HEK293 (cell line): Measurements from ENCODE around the gene IFIH1.

ENCODE experiments used
- CTCF ChIA-PET: fragments of 350-600 bp; formaldehyde crosslinking; extraction: SDS; loops from one replicate; lab custom pipeline; 2021; ENCODE audit warnings: antibody characterized with exemption; lab: Yijun Ruan, JAX
- POLR2A ChIA-PET: fragments of 300-600 bp; formaldehyde crosslinking; extraction: SDS; loops from one replicate; lab custom pipeline; 2020; ENCODE audit warnings: antibody characterized with exemption, inconsistent platforms; lab: Yijun Ruan, JAX
- H3K27ac ChIP-seq: fragments of 200-500 bp; sonication (Bioruptor generic); 2 replicates; pipeline ENCODE4 v1.5.1; 2014; ENCODE audit warnings: low read depth, low read length, control low read depth, inconsistent platforms; ENCODE audit errors: extremely low read depth
- H3K36me3 ChIP-seq, 2 experiments: fragments of 200-500 bp in 1 of 2; sonication (Bioruptor generic) in 1 of 2; 1 replicate in 1 of 2; 2 replicates in 1 of 2; pipeline ENCODE4 v1.5.1; 2014 to 2017; ENCODE audit warnings: inconsistent platforms in 2 of 2, low read length in 2 of 2; ENCODE audit not compliant: control insufficient read depth in 2 of 2, insufficient read depth in 1 of 2
- H3K4me1 ChIP-seq: fragments of 200-500 bp; sonication (Bioruptor generic); 2 replicates; pipeline ENCODE4 v1.5.1; 2014; ENCODE audit warnings: mild to moderate bottlenecking, low read length, inconsistent platforms; ENCODE audit not compliant: control insufficient read depth, insufficient read depth
- H3K4me3 ChIP-seq: 2 replicates; pipeline ENCODE4 v1.5.1; 2011; ENCODE audit warnings: low read depth, mild to moderate bottlenecking, control low read depth, low read length, moderate library complexity
- H3K9me3 ChIP-seq: fragments of 200-500 bp; sonication (Bioruptor generic); 2 replicates; pipeline ENCODE4 v1.5.1; 2014; ENCODE audit warnings: low read depth, low read length, inconsistent platforms; ENCODE audit not compliant: control insufficient read depth, insufficient read depth
- EGR2 ChIP-seq: fragments of 450-650 bp; formaldehyde crosslinking; IDR thresholded peaks from 2 replicates; pipeline ENCODE4 v1.5.1; 2016; ENCODE audit warnings: low read depth, missing biosample characterization, missing genetic modification characterization
- HOXA7 ChIP-seq: sonication (generic); formaldehyde crosslinking; IDR thresholded peaks from 2 replicates; pipeline ENCODE4 v1.8.1; 2022; ENCODE audit warnings: missing genetic modification reagents, borderline replicate concordance
- IKZF3 ChIP-seq: fragments of 450-650 bp; IDR thresholded peaks from 2 replicates; pipeline ENCODE4 v1.5.0; 2018; ENCODE audit warnings: missing biosample characterization, mild to moderate bottlenecking, missing genetic modification characterization, moderate library complexity
- KLF9 ChIP-seq: fragments of 450-650 bp; formaldehyde crosslinking; IDR thresholded peaks from 2 replicates; pipeline ENCODE4 v1.5.1; 2016; ENCODE audit warnings: missing biosample characterization, missing genetic modification characterization, low read depth
- MZF1 ChIP-seq: fragments of 450-650 bp; formaldehyde crosslinking; IDR thresholded peaks from 2 replicates; pipeline ENCODE4 v1.5.1; 2017; ENCODE audit warnings: missing biosample characterization, missing genetic modification characterization, borderline replicate concordance
- OSR2 ChIP-seq: fragments of 450-650 bp; formaldehyde crosslinking; IDR thresholded peaks from 2 replicates; pipeline ENCODE4 v1.5.1; 2016; ENCODE audit warnings: missing biosample characterization, missing genetic modification characterization
- PRDM1 ChIP-seq: fragments of 450-650 bp; formaldehyde crosslinking; IDR thresholded peaks from 2 replicates; pipeline ENCODE4; 2016; ENCODE audit warnings: missing biosample characterization, missing genetic modification characterization
- ZFP69B ChIP-seq: fragments of 450-650 bp; formaldehyde crosslinking; IDR thresholded peaks from 2 replicates; pipeline ENCODE4 v1.5.1; 2016; ENCODE audit warnings: missing biosample characterization, missing genetic modification characterization
- ZNF19 ChIP-seq: fragments of 450-650 bp; formaldehyde crosslinking; IDR thresholded peaks from 2 replicates; pipeline ENCODE4; 2016; ENCODE audit warnings: missing biosample characterization, missing genetic modification characterization, low read depth
- ZNF211 ChIP-seq: fragments of 450-650 bp; formaldehyde crosslinking; IDR thresholded peaks from 2 replicates; pipeline ENCODE4 v1.5.1; 2016; ENCODE audit warnings: low read depth, missing biosample characterization, missing genetic modification characterization
- ZNF335 ChIP-seq: fragments of 450-650 bp; formaldehyde crosslinking; conservative IDR thresholded peaks from 2 replicates; pipeline ENCODE4 v1.5.1; 2016; ENCODE audit warnings: missing biosample characterization, missing genetic modification characterization
- ZNF394 ChIP-seq: fragments of 450-650 bp; formaldehyde crosslinking; IDR thresholded peaks from 2 replicates; pipeline ENCODE4 v1.5.1; 2016; ENCODE audit warnings: missing biosample characterization, missing genetic modification characterization, mild to moderate bottlenecking, moderate library complexity, borderline replicate concordance
- ZNF654 ChIP-seq: fragments of 450-650 bp; formaldehyde crosslinking; IDR thresholded peaks from 2 replicates; pipeline ENCODE4 v1.5.1; 2016; ENCODE audit warnings: low read depth, missing biosample characterization, missing genetic modification characterization
- ZNF670 ChIP-seq: fragments of 450-650 bp; formaldehyde crosslinking; IDR thresholded peaks from 2 replicates; pipeline ENCODE4 v1.5.1; 2016; ENCODE audit warnings: missing biosample characterization, missing genetic modification characterization, low read depth
- ZNF707 ChIP-seq: fragments of 450-650 bp; formaldehyde crosslinking; IDR thresholded peaks from 2 replicates; pipeline ENCODE4 v1.5.1; 2016; ENCODE audit warnings: missing biosample characterization, missing genetic modification characterization
- ZNF747 ChIP-seq: fragments of 450-650 bp; formaldehyde crosslinking; IDR thresholded peaks from 2 replicates; pipeline ENCODE4 v1.5.1; 2016; ENCODE audit warnings: missing biosample characterization, missing genetic modification characterization
- ZNF843 ChIP-seq: fragments of 450-650 bp; formaldehyde crosslinking; IDR thresholded peaks from 2 replicates; pipeline ENCODE4 v1.5.1; 2016; ENCODE audit warnings: missing biosample characterization, missing genetic modification characterization
- ZXDB ChIP-seq: fragments of 450-650 bp; formaldehyde crosslinking; IDR thresholded peaks from 2 replicates; pipeline ENCODE4 v1.5.1; 2016; ENCODE audit warnings: missing biosample characterization, missing genetic modification characterization
- TF ChIP-seq, protein P1 (sequence below): fragments of 450-650 bp; formaldehyde crosslinking; IDR thresholded peaks from 2 replicates; pipeline ENCODE4 v1.5.1; 2017; ENCODE audit warnings: missing biosample characterization, missing genetic modification characterization
- TF ChIP-seq, protein P2 (sequence below): fragments of 450-650 bp; formaldehyde crosslinking; IDR thresholded peaks from 2 replicates; pipeline ENCODE4 v1.5.1; 2017; ENCODE audit warnings: missing biosample characterization, missing genetic modification characterization
- TF ChIP-seq, protein P3 (sequence below): fragments of 450-650 bp; formaldehyde crosslinking; IDR thresholded peaks from 2 replicates; pipeline ENCODE4 v1.5.1; 2017; ENCODE audit warnings: missing biosample characterization, missing genetic modification characterization

Gene IFIH1

DNA sequence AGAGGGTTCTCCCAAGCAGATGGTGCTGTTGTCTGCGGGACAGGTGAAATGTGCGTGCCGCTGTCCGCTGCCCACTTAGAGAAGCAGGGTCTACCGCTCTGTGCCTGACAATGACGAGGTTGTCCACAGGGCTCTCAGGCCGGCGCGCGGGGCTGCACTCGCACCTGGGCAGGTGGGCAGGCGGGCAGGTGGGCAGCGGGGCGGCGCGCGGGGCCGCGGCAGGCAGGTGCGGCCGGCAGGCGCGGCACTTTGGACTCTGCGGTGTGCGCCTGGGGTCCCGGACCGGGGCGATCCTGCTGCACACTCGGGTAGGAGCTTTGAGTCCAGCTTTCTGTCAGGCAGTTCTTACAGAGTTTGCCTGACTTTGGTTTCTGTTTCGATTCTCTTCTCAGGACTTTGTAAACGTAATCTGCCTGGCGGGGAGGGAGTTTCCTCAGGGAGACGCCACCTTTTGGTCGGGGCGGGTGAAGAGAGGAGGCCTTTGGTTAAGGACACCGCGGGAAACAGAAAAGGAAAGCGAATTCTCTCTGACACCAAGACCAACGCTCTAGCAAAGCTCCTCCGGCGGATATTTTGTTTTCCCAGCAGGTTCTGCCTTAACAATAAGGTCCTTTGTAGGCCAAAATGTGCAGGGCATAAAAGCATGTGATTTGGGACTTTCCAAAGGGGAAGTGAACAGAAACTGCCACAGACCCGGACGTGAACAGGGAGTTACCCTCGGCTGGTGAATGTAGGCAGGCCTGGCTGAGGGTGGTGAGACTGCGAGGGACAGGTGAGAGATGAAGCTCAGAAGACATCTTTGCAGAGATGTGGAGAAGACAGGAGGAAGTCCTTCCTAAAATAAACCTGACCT, at the start of gene IFIH1 (continued):
- TF ChIP-seq PRDM1 (tag by site-specific recombination) (0 out of 2 replicates have a peak, but pooled peaks have one; percentile 49), ZNF707 (no peak), IKZF3 (0 out of 2 replicates have a peak, but pooled peaks have one; percentile 14), ZXDB (tag by site-specific recombination) (peak; percentile 23; the same call in 1 of the 2 replicates)
- TF ChIP-seq, protein P1, sequence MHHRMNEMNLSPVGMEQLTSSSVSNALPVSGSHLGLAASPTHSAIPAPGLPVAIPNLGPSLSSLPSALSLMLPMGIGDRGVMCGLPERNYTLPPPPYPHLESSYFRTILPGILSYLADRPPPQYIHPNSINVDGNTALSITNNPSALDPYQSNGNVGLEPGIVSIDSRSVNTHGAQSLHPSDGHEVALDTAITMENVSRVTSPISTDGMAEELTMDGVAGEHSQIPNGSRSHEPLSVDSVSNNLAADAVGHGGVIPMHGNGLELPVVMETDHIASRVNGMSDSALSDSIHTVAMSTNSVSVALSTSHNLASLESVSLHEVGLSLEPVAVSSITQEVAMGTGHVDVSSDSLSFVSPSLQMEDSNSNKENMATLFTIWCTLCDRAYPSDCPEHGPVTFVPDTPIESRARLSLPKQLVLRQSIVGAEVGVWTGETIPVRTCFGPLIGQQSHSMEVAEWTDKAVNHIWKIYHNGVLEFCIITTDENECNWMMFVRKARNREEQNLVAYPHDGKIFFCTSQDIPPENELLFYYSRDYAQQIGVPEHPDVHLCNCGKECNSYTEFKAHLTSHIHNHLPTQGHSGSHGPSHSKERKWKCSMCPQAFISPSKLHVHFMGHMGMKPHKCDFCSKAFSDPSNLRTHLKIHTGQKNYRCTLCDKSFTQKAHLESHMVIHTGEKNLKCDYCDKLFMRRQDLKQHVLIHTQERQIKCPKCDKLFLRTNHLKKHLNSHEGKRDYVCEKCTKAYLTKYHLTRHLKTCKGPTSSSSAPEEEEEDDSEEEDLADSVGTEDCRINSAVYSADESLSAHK (tag by site-specific recombination), result peak; percentile 51; the same call in 1 of the 2 replicates

DNA sequence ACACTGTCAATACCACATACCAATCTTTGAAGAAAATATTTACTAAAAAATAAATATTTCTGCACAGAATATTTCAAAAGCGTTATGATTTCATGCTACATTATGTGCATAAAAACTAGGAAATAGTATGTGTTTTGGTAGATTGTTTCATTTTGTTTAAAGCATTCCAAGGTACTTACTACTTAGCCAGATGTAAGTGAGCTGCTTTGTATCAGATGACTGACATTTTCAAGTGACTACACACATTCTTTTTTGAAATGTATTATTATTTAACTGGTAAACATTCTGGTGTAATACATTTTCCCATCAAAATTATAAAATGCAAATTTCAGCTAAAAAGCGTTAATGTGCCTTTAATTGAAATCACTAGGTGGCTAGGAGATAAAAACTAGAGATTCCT, 46.9 kb upstream of the IFIH1 start:
- no peak overlapping the region for H3K27ac ChIP-seq
- ChIA-PET POLR2A (no interaction called here), CTCF (no interaction called here)
- H3K9me3 ChIP-seq, result no peaks in the 10 kb centered on the region
- H3K4me1 ChIP-seq, result no peaks in the 10 kb centered on the region
- no peaks in the 10 kb centered on the region for H3K36me3 ChIP-seq
- H3K4me3 ChIP-seq, result no peak overlapping the region
- no peak for TF ChIP-seq OSR2 (tag by site-specific recombination)
- TF ChIP-seq, protein P2, sequence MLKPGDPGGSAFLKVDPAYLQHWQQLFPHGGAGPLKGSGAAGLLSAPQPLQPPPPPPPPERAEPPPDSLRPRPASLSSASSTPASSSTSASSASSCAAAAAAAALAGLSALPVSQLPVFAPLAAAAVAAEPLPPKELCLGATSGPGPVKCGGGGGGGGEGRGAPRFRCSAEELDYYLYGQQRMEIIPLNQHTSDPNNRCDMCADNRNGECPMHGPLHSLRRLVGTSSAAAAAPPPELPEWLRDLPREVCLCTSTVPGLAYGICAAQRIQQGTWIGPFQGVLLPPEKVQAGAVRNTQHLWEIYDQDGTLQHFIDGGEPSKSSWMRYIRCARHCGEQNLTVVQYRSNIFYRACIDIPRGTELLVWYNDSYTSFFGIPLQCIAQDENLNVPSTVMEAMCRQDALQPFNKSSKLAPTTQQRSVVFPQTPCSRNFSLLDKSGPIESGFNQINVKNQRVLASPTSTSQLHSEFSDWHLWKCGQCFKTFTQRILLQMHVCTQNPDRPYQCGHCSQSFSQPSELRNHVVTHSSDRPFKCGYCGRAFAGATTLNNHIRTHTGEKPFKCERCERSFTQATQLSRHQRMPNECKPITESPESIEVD (tag by site-specific recombination), result no peak
- no peak for TF ChIP-seq KLF9 (tag by site-specific recombination)
- no peak for TF ChIP-seq ZNF394
- TF ChIP-seq MZF1 (tag by site-specific recombination), result no peak
- no peak for TF ChIP-seq HOXA7 (CRISPR knock-in tag)
- no peak for TF ChIP-seq ZNF747
- no peak for TF ChIP-seq ZFP69B
- TF ChIP-seq ZNF654 (tag by site-specific recombination), result no peak
- no peak for TF ChIP-seq ZNF19
- no peak for TF ChIP-seq IKZF3
- no peak for TF ChIP-seq EGR2 (tag by site-specific recombination)

DNA sequence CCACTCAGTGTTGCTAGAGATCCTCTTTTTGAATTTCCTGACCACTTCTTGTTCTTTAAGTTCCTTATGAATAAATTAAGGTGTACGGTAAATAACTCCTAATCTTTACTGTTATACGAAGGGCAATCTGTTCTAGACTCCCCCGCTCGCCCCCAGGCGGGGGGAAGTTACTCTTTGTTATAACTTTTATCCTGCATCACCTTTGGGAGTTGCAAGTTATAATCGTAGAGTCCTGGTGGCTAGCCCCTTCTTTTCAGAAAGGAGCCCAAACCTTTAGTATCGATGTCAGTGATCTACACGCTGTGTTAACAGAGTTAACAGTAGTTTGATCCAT, 26.1 kb upstream of the IFIH1 start:
- CTCF ChIA-PET, result no interaction called here
- TF ChIP-seq ZNF670 (tag by site-specific recombination) (no peak), ZNF843 (tag by site-specific recombination) (no peak), ZNF211 (no peak), ZNF335 (tag by site-specific recombination) (0 out of 2 replicates have a peak, but pooled peaks have one; percentile 16)
- TF ChIP-seq, protein P3, sequence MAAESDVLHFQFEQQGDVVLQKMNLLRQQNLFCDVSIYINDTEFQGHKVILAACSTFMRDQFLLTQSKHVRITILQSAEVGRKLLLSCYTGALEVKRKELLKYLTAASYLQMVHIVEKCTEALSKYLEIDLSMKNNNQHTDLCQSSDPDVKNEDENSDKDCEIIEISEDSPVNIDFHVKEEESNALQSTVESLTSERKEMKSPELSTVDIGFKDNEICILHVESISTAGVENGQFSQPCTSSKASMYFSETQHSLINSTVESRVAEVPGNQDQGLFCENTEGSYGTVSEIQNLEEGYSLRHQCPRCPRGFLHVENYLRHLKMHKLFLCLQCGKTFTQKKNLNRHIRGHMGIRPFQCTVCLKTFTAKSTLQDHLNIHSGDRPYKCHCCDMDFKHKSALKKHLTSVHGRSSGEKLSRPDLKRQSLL, result no peak
- TF ChIP-seq, all 188 proteins: peak for 1
- peaks cover 2% of the 10 kb centered on the region; the same call in 1 of the 2 replicates for H3K4me1 ChIP-seq
- no peaks in the 10 kb centered on the region for H3K36me3 ChIP-seq
- no peaks in the 10 kb centered on the region for H3K9me3 ChIP-seq
- H3K4me3 ChIP-seq, result peak overlapping the region; percentile 92
- peak overlapping the region; percentile 59; the same call in 1 of the 2 replicates for H3K27ac ChIP-seq
- POLR2A ChIA-PET, result interaction anchor here (0.5 kb wide), 1 partner anchor 32 kb away, joined by 4 read pairs; no protein-coding TSS in a partner anchor
